Hematopoietic multipotent progenitor cell treated with erythropoietin and hydrocortisone succinate and interleukin-3 and kit ligand, for 6 days (in vitro differentiated cells): ENCODE results near the gene IL1RAP.
"Not testable (repeated sequence)": the region's sequence is repeated elsewhere in the genome, so short reads cannot be mapped to it uniquely, and the experiment has no call there.

Experiments used
- DNase-seq: peaks from one replicate; pipeline ENCODE4 v3.0.0-alpha.2; 2015

The IL1RAP gene

DNA sequence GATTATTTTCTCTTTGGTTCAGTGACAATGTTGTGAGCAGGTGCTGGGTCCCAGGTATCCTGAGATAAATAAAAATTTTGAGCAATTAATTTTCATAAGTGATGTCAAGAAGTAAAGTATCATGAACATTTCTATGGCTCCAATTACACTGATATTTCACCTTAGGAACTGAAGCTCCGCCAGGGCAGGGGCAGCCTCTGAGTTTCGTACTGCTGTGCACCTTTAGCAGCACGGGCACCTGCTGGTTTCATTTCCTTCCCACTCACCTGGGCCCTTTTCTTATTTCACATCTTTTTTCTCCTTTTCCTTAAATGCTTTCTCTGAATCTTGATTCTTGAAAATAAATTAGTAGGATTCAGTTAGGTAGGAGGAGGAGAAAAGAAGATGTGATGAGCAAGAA lies 1.2 kb upstream of the IL1RAP start:
- no peak for DNase-seq

DNA sequence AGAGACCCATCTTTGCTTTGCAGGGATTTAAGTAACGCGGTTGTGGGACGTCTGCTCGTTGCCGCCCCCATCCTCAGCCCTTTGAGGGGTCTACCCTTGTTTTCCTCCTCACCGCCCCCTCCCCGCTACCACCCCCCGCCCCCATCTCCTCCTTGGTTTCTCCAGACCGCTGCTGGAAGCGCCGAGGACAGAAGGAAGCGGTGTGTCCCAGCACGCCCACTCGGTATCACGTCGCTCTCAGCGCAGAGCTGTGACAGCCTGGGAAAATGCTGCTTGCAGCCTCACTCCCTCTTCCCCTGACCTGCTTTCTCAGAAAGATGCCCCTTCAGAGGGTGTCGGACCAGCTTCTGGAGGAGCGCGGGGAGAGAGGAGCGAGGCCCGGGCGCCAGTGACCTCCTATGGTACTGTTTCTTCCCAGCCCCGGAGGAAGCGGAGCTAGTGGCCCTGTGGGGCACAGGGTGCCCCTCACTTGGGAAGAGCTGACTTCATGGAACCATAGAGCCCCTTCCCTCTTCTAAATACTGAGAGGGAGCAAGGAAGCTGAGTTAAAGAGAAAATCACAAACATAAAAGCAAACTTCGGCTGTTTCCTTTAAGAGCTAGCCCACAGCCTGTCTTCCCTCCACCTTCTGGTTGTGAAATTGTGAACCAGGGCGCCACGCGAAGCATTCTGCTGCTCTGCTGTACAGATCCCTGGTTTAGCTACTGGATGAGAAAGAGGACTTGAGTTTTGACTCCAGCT lies 698 bp downstream of the IL1RAP start:
- peak; percentile 55 for DNase-seq

DNA sequence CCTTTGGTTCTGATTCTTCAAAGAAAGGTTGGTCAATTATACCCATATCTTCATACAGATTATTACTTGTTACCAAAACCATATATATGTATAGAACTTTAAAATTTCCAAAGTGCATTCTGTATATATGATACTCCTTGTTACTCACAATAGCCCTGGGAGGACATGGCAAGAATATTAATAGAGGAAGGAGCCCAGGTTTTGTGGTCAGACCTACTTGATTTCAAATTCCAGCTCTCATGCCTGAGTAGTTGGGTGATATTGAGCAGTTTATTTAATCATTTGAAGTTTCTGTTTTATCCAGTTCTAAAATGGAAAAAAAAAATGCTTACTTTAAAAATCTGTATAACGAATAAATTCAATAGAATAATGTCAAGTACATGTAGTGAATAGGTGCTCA lies 2.5 kb downstream of the IL1RAP start:
- no peak for DNase-seq

DNA sequence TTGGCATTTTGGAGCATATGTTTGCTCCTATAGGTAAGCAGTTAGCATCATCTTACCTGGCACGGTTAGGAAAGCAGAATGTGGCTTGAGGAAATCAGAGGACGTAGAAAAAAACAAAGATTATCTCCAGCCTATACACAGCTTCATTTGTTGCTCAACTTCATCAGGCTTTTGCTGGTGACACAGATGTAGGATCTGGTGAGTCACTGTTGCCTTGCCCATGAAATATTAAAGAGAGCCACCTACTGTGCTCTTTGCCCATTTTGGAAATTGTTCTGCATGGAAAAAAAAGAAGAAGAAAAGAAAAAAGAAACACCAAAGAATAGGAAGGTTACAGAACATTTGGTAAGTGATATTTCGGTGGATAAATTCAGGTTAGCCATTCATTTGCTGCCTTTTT lies 3.8 kb downstream of the IL1RAP start:
- DNase-seq = peak; percentile 55

DNA sequence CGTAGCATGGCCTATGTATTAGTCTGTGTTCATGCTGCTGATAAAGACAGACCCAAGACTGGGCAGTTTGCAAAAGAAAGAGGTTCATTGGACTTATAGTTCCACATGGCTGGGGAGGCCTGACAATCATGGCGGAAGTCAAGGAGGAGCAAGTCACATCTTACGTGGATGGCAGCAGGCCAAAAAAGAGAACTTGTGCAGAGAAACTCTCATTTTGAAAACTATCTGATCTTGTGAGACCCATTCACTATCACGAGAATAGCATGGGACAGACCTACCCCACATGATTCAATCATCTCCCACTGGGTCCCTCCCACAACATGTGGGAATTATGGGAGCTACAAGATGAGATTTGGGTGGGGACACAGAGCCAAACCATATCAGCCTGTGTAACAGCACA lies 4.6 kb downstream of the IL1RAP start:
- DNase-seq = not testable (repeated sequence)

DNA sequence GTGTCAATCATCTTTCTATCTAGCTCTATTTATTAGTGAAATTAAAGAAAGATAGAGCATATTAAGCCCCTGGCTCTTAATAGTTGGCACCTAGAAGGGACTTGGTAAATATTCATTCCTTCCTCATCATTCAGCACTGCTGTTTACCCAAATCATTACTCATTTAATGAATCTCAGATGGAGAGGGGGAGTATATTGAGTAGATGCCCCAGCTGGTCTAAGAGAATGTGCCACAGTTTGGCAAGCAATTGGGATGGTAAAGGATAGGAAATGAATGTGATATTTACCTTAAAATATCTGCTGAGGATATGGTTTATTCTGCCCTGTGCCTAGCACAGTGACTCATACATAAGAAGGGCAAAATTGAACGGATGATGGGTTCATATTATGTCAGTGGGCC lies 6.0 kb downstream of the IL1RAP start:
- DNase-seq = no peak

DNA sequence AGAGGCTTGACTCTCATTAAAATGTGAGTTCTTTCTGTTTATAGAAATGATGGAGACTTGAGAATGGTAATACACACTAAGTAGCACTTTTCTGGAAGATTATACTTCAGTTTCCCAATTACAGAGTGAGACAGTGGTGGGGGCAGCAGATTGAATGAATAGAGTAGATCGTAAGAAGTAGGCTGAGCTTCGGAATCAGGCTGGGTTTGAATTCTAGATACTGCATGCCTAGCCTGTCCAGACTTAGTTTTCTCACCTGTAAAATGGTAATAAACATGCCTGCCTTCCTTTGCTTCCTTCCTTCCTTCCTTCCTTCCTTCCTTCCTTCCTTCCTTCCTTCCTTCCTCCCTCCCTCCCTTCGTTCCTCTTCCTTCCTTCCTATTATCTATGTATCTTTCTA lies 8.1 kb downstream of the IL1RAP start:
- no peak for DNase-seq

DNA sequence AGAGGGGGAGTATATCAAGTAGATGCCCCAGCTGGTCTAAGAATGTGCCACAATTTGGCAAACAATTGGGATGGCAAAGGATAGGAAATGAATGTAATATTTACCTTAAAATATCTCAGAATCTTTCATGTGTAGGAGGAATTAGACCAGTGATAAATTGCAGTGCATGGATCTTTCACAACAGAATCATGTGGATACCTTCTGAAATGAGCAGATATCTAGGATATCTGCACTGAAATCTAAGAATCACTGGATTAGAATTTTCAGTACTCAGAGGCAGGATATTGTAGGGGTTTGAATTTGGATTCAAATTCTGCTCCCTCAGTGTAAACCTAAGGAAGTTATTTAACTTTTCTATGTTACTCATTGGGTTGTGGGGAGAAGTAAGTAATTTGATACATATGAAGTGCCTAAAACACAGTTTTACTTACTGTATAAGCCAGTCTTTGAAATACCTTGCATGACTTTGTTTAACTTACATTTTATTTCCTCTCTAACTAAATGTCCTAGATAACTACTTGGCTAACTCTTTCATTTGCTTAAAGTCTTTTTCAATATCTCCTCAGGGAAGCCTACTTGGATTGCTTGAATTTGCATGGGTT lies 8.8 kb downstream of the IL1RAP start:
- no peak for DNase-seq

DNA sequence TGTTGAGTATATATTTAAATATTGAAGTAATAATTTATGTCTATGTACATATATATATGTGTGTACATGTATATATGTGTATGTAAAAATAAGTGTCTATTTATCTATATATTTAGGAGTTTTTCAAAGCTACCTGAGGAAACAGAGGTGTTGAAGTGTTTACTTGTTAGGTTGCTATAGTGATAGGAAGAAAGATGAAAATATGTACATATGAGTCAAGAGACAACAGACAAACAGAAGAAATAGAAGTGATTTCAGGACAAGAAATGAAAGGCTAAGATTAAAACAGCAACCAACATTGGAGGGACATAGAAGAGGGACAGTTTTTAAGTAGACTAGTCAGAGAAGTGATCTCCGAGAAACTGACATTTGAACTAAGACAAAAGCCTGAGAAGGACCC lies 11.1 kb downstream of the IL1RAP start:
- DNase-seq = no peak

DNA sequence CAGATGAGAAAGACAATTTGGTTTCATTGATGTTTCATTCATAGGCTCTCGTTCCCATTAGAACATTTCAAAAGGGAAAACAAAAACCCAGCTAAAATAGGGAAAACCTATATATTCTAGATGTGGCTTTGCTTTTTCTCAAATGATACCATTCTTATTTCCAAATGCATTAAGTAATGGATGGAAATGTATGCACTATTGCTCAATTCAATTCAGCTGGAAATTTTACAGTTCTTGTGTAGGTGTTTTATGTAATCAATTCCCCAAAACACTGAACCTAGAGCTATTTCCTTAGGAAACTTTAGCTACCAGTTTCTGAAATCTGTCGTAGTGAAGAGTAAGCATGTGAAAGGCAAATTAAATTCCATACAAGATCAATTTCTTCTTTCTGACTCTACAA lies 11.7 kb downstream of the IL1RAP start:
- DNase-seq = no peak

DNA sequence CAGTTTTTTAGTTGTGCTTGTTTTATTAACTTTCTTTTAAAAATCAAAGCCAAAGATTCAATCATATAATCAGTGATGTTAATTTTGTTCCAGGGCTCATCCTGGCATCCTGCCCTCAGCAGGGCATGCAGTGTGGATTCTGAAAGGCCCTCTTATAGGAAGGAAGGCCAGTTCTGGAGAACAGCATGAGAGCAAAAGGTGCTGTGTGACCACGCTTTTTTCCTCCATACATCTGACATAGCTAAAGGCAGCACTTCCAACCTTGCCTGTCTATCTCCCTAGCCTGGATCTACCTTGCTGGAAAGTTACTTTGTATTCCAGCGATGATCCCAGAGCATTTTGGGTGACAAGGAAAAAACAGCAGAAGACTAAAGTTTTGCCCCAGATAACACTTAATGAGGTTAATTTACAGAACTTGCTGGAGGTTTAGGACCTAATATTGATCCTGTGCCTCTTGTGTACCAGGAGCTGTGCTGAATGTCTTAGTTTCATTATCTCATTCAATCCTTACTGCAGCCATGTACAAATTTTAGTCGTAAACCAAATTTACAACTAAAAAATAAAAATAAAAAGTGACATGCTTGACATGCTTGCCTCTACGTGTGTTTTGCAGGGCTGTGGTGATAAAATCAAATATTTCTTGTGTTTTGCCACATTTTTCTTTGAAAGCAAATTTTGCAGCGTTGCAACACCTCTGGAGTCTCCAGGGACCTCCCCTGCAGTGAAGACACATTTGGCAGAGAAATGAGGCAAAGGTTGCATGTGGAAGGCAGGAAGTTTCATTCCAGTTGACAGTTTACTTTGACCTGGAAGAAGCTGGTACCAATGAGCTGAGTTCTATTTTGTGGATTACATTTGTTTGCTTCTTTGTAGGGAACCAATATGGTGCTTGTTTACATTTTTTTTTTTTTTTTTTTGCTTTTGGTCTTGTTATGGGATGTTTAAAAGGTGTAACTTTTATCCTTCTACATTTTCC lies 13.2 kb downstream of the IL1RAP start:
- no peak for DNase-seq

DNA sequence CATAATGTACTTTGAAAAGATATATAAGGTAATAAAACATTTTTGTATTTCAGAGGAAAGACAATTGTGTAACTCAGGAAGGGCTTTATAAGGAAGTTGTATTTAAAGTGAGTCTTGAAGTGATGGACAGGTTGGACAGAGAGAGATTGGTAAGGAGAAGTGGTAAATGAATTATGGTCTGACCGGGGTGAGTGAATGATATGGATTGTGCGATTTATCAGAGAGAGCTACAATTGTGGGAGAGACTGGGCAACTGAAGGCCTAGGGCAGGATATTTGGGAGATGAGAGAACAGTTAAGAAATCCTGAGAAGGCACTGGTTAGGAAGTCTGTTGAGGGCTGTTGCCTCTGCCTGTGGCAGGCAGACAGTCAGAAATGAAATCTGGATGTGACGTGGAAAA lies 14.8 kb downstream of the IL1RAP start:
- DNase-seq = peak; percentile 27

DNA sequence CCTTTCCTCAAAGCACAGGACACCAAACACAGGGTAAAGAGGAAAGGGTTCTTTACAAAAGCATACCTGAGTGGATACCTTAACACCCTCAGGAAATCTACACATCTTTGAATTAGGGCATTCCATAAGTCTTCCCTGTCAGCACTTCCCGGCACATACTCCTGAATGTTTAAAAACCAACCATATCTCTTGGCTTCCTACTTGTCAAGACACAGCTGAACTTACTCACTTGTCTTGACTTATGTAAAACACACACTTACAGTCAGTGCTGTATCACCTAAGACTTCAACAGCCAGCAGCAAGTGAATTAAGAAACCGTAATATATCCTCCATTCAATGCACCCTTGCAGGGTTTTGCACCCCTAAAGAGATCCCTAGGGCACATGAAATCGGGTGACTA lies 17.5 kb downstream of the IL1RAP start:
- DNase-seq = no peak

DNA sequence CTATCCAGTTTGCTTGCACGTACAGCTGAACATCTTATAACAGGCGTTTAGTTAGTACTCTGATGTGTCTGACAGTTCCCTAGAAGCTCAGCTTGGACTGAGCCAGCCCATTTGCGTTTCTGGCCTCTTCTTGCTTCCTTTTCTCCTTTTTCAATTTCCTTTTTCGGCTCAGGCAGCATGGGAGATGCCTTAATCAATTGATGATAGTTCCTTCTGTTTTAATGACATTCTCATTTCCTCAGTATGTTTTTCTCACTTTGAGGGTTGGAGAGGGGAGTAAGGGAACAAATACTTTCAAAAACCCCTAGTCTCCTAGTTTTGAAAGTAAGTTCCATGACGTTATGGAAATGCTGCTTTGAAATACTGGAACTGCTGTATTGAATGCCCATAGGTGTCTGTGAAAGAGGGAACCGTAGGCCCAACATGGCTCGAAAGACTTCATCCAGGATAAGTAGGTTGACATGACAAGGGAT lies 18.9 kb downstream of the IL1RAP start:
- DNase-seq = no peak

DNA sequence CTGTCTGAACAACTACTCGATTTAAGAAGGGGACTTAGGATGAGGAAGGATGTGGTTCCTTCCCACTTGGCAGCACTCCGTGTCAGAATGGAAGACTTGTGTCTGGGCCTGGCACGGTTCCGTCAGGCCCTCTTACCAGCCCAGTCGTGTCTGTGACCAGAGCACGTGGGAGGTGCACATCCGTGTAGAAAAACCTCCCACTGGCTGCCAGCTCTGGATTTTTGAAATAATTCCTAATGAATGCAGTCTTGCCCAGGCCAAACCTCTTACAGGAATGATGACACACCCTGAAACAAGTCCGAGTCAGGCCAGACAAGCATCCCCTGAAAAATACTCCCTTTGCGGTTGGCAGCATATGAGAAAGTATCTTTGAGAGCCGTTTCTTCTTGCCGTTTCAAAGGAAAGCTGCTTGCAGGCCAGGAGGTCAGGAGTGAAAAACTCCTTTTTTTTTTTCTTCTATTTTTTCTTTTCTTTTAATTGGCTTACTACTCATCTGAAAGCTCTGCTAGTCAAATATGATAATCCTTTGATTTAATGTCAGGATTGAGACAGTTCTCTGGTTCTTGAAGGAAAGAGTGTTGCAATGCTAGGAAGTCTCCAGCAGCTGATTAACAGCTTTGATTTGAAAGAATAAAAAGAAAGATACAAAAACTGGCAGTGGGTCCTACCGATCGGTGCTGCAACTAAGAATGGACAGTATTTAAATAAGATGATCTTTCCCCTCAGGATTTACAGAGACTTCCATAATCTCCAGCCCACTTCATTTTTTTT lies 19.8 kb downstream of the IL1RAP start:
- no peak for DNase-seq

DNA sequence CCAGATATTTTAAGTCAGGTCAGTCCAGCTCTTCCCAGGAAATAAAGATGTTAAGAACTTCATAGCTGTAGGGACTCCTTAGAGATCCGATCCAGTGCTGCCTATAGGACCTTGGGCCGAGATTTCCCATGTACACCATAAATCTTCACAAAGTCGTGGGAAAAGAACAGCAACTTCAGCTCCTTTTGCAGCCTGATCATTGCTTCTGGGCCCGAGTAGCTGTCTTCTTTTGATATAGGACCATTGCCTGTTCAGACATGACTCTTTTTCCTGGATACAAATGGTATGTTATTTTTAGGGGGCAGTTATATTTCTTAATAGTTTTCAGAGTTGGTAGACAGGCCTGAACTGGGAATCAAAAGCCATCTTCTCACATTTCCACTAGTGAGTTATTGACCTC lies 20.5 kb downstream of the IL1RAP start:
- DNase-seq = no peak

DNA sequence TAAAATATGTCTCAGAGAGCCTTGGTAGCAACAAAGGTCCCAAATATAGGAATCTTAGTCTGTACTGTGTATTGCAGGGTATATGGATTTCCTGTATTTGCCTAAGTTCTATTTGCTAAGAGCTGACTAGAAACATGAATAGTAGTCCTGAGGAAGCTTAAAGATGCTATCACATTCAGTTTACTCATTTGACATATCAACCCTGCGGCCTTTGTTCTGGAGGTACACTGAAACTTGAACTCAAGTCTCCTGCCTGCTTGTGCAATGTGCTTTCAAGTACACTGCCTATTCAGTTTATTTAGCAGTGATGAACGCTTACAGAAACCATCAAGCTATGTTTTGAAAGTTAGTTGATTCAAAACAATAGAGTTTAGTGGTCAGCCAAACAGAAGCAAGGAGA lies 21.1 kb downstream of the IL1RAP start:
- no peak for DNase-seq

DNA sequence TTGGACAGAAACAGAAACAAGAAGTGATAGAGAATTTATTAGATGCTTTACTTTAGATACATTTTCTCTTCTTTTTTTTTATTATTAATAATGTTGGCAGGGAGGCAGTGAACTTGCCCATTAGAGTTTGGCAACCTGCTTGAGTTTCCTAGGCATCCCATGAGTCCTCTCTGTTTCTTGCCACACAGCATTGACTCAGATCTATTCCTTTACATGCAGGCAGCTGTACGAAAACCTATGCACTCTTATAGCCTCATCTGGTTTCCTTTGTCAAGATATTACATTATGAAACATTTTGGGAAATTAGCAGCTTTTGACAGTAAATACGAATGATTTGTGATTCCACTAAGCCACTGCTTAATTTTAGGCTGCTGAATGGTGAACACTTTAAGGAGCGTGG lies 23.3 kb downstream of the IL1RAP start:
- no peak for DNase-seq

DNA sequence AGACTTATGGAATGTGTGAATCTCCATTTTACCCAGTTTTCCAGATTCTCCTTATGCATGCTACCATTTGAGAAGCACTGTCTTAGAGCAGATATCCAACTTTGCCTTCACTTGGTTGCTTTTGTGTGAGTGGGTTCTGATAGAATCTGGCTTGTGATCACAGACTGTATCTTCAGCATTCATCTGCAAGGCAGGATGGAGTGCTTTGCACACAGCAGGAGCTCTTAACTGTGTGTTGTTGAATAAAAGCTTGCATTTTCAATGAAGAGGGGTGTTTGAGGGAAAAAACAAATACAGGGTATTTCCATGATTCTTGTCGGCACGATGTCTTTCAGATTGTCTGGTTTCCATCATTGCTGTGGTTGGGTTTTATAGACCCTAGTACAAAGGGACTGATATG lies 24.4 kb downstream of the IL1RAP start:
- no peak for DNase-seq

DNA sequence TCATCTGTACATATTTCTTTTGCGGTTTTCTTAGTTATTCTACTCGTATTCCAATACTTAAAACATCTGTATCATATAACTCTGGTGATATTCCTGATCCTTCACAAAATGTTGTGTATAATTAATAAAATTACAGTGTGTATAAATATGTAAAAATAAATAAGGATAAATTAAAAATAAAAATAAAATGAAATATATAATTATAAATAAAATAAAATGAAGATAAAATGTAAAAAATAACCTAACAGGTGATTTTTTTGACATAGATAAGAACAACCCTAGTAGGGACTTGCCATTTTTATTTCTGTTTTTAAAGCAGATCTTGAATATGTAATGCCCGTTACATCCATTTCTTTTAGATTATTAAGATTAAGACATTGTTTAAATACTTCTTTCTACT lies 25.6 kb downstream of the IL1RAP start:
- no peak for DNase-seq

DNA sequence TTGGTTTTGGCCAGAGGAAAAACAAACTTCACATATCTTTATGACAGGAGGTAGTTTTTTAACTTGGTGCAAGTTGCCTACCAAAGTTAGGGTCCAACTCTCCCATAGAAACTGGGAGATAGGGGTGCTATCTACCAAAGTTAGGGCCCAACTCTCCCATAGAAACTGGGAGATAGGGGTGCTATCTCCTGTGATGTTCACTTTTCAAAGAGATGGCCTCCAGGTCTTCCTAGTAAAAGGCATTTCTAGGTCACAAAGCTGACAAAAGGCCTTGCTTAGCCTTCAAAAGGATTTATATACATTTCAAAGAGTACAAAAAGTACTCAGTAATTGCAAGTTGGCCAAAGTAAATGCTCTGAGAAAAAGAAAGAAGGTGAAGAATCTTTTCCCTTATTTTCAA lies 27.1 kb downstream of the IL1RAP start:
- no peak for DNase-seq

DNA sequence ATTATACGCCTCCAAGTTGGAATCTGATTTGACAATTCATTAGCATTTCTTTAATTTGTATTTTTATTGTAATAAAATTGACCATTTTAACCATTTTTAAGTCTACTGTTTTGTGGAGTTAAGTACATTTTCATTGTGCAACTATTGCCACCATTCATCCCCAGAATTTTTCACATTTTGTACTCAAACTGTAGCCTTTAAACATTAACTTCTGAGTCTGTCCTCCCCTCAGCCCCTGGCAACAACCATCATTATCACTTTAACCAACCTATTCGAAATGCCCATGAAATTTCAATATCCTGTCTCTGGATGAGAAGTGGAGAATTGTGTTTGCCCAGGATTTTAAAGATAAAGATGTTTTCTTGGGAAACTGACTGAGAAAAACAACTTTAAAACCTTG lies 27.7 kb downstream of the IL1RAP start:
- no peak for DNase-seq

DNA sequence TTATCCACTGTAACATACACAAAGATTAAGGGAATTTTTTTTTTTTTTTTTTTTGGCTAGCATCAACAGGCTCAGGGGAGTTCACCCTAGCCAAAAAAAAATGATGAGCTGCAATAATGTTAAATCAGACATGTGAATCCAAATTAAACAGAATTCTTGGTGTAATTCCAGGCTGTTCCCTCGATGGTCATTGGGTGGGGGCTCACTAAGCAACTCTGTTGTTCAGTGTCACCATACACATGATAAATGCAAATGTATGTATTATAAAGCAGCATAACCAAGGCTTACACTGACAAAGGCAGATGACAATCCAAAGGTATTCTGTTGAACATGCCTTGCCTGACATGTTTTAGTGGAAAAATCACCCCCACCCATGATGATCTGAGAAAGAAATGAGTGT lies 29.0 kb downstream of the IL1RAP start:
- DNase-seq = no peak
